Measurements from ENCODE around the gene MAP3K19.
A peak's percentile ranks its signal among the peaks of the same experiment; 100 is the strongest.

MAP3K19 gene

DNA sequence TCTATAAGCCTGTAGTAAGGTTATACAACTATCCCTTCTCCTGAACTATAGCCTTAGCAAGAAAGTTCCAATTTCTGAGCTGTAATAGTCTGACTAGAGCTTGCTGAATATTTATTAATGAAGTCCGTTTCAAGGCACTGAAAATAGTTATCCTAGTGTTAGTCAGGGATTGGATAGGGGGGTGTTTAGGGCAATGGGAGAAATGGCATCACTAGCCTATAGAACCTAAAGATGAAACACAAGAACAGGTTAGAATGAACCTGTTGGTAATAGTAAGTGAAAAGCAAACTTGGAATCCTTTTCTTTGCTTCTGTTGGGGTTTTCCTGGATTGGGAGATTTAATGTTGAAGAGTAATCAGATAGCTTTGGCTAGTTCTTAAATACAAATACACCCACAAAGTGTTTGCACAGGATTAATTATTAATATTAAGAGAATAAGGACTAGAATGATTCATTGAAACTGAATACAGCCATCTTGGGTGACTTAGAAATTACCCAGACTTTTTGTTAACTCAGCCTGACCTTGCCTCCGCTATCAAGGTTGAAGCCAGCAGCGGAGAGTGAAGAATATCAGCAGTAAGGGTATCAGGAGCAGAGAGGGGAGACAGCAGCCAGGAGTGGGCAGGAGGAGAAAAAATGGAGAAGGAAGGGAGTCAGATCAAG is 114.3 kb downstream of the MAP3K19 start:
- no peak for DNase-seq (ENCODE audit: low spot score)

DNA sequence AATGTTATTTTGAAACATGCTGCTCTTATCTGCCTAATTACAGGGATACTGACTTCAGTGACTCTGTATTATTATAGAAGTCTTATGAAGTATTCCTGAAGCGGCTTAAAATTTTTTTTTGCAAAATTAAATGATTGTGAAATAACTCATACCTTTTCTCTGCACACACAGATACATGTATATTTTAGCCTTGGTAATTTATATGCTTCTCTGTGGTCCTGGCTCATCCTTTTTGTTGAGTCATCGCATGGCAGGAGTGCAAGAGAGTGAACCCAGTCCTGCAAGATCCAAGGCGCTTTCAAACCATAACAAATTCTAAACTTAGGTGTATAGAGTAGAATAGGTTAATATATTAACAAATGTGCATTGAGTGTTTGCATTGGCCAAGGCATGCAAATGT is 120.1 kb downstream of the MAP3K19 start:
- no peak for DNase-seq (ENCODE audit: low spot score)

DNA sequence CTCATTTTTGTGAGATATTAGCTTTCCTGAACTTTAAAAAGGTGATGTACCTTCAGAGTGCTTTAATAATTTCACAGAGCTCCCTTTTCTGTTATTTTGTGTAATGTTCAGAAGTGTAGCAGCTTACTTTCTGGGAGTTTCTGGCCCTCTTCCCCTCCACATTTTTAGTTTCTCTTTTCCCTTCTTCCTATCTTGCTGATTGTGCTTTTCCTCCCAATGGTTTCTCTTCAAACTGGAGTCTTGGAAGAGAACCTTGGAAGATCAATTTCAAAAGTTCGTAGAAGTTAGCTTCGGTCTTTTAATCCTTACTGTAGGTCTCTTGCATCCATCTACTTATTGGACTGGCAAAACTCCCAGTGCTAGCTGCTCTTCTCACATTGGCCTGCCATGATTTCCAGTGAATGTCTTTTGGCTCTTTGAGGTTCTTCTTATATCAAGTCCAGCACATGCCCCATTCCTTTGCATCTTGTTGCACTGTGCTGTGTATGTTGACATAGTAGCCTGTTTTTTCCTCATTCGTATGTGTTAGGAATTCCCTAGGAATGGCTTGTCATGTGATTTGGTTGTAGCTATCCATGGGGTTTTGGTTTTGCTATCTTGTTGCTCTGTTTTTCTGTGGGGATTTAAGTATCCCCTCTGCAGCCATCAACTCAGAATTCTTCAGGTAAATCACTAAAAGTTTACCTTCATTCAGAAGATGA is 120.9 kb downstream of the MAP3K19 start:
- no peak for DNase-seq (ENCODE audit: low spot score)

GRCh38 chr2:134924912-134925311 is 122.3 kb downstream of the MAP3K19 start:
- no peak for DNase-seq (ENCODE audit: low spot score)

- DNase-seq (ENCODE audit: low spot score) = no peak
These were observed 127.7 kb downstream of the MAP3K19 start for GRCh38 chr2:134919341-134920210.

GRCh38 chr2:134918526-134919340 is 128.5 kb downstream of the MAP3K19 start, which contains the start of gene CCNT2:
TSS of gene CCNT2 (plus strand) at chr2:134918822. CDS start at chr2:134918855, 33 bp downstream.
- DNase-seq (ENCODE audit: low spot score) = peak; percentile 100

DNA sequence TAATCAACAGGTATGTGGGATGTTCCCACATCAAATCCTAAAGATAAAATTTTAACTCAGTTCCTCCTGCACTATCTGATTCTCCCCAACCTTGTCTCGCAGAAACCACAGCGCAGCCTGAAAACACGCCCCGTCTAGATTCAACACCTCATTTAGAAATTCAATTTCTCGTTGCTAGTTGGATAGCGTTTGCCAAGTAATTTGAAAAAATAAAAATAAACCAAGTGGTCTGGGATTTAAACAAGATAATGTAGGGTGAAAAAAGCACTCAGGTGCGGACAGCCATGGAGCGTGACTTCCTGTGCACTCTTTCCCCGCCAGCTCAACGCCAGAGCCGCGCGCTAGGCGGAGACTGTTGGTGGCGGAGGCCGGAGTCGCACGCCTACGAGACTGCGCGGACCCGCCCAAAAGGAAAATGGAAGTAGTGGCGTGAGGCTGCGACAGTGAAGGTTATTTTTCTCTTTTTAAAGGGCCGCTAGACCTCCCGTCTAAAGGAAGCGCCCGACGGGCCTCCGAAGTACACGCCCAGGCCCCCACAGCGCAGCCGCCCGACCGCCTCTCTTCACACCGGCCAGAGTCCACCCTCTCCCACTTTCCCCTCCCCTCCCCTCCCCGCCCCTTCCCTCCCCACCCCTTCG is 129.2 kb downstream of the MAP3K19 start:
- DNase-seq (ENCODE audit: low spot score) = no peak

GRCh38 chr2:134917360-134917865 is 129.8 kb downstream of the MAP3K19 start:
- DNase-seq (ENCODE audit: low spot score) = no peak
